22Rv1 (cell line): ENCODE data around the gene GPR139.

ENCODE experiments used
- H3K27ac ChIP-seq: fragments of 450-650 bp; 2 replicates; pipeline ENCODE4 v1.5.1; 2017
- ZFX ChIP-seq: fragments of 450-650 bp; IDR thresholded peaks from 2 replicates; pipeline ENCODE4 v1.6.1; 2017; ENCODE audit warnings: antibody characterized with exemption, borderline replicate concordance
- TF ChIP-seq, protein P1 (sequence below): fragments of 450-650 bp; IDR thresholded peaks from 2 replicates; pipeline ENCODE4 v1.5.1; 2017; ENCODE audit warnings: mild to moderate bottlenecking

GPR139 gene

DNA sequence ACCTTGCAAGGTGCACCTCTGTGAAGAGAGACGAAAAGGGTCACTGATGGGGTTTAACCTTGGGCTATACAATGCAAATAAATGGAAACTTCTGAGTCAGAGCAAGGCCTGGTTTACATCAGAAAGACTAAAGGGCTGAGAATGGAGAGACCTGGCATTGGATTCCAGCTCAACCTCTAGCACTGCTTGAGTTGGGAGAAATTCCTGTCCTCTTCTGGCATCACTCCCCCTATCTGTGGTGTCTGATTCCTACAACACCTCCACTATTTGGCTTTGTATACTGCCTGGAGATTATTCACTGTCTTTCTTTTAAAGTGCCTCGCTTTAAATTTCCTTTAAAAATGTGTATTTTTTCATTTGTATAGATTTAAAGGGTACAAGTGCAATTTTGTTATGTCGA lies 68.8 kb downstream of the GPR139 start:
- no peak overlapping the region for H3K27ac ChIP-seq
- TF ChIP-seq ZFX, result no peak
- TF ChIP-seq, protein P1, sequence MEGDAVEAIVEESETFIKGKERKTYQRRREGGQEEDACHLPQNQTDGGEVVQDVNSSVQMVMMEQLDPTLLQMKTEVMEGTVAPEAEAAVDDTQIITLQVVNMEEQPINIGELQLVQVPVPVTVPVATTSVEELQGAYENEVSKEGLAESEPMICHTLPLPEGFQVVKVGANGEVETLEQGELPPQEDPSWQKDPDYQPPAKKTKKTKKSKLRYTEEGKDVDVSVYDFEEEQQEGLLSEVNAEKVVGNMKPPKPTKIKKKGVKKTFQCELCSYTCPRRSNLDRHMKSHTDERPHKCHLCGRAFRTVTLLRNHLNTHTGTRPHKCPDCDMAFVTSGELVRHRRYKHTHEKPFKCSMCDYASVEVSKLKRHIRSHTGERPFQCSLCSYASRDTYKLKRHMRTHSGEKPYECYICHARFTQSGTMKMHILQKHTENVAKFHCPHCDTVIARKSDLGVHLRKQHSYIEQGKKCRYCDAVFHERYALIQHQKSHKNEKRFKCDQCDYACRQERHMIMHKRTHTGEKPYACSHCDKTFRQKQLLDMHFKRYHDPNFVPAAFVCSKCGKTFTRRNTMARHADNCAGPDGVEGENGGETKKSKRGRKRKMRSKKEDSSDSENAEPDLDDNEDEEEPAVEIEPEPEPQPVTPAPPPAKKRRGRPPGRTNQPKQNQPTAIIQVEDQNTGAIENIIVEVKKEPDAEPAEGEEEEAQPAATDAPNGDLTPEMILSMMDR, result peak; percentile 25

DNA sequence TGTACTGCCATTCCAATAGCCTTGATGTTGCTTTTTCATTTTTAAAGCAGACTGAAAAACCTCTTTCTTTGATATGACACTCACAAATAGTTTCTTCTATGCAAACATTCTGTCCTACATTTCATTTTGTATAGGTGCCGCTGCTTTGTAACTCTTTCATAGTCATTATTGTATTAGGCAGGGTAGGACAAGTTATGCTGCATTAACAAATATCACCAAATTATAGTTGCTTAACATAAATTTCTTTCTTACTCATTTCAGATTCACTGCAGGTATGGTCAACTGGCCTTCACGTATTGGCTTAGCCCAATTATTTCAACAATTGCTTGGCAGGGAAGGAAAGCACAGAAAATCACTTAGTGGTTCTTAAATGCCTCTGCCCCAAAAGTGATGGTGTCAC lies 70.8 kb downstream of the GPR139 start:
- TF ChIP-seq, protein P1, result no peak
- no peak for TF ChIP-seq ZFX
- H3K27ac ChIP-seq, result no peak overlapping the region

DNA sequence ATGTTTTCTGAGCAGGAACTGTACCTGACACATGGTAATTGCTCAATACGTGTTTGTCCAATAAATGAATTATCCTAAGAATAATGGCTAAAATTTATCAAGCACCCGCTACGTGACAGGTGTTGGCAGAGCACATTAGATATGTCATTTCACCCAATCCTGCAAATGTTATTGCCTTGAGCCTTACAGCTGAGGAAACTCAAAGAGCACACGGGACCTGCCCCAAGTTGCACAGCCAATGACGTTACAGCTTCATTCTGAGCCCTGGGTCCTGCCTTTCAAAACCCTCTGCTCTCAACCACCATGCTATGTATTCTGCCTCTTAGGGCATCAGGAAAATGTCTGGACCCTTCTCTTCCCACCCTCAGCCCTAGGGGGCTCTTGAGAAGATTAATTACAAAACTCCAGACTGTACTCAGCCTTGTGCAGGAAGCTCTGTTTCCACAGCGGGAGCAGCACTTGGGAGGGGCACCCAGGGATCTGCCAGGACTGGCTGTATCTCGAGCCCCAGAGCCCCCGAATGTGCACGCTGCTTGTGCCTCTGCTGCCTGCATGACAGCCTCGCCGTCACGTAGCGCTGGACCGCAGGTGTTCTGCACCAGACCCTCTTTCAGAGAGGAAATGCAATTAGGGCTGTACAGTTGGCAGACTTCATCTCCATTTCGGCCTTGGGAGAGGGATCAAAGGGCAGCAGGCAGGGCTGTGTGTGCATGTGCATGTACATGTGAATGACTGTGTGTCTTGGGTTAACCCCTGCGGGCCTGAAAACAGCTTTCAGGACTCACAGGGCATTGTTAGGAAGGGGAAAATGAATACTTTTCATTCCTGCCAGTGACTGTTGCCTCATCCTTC lies 71.6 kb downstream of the GPR139 start:
- no peak for TF ChIP-seq ZFX
- TF ChIP-seq, protein P1, result no peak
- no peak overlapping the region for H3K27ac ChIP-seq

DNA sequence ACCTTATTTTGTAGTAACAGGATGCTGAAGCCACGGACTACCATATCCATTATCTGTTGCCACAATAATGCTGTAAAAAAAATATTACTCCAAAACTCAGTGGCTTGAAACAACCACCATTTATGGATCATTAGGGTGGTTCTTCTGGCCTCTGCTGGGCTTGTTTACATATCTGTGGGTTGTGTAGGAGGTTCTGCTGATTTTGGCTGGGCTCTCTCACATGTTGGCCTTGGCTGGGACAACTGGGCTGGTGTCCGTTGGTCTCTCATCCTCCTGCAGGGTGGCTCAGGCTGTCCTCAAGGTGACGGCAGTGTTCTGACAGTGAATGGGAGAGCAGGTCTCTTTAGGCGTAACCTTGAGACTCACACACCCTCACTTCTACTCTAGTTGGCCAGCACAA lies 76.0 kb downstream of the GPR139 start:
- TF ChIP-seq ZFX, result no peak
- TF ChIP-seq, protein P1, result no peak
- no peak overlapping the region for H3K27ac ChIP-seq

DNA sequence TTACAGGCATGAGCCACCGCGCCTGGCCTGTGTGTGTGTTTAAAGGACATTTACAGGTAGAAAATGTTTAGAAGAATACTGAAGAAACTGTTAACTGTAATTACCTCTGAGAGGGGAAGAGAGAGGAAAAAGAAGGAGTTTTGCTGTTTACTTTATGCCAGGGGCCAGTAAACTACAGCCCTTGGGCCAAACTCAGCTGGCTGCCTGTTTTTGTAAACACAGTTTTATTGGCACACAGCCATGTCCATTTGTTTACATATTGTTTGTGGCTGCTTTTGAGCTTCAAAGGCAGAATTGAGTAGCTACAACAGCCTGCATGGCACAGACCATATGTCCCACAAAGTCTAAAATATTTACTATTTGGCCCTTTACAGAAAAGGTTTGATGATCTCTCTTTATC lies 76.4 kb downstream of the GPR139 start:
- no peak overlapping the region for H3K27ac ChIP-seq
- TF ChIP-seq ZFX, result no peak
- TF ChIP-seq, protein P1, result no peak

DNA sequence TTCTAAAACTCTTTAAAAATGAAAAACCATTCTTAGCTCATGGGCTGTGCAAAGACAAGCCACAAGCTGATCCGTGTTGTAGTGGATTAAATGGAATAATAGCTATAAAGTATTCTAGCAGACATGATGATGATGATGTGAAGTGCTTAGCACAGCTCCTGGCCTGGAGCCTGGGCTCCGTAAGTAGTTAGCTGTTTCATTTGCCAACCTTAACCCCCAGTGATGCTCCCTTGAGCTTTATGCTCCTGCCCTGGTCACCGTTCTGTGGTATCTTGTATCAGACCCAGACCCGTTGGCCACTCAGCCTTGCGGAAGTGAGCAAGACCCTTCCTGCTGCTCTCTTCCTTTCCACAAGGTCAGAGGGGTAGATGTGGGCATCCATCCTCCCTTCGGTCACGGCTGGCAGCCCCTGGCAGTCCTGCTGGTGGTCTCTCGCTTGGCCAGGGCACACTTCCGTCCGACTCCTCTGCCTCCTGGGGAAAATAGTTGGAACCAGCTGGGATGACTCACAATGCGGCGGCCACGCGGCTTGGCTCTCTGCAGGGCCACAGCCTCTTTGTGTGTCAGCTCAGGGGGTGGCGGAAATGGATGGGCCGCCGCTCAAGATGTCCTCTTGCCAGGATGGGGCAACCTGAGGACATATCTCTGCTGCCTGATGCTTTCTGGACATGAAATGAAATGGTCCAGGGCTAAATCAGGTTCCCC lies 79.1 kb downstream of the GPR139 start:
- TF ChIP-seq, protein P1, result no peak
- no peak for TF ChIP-seq ZFX
- H3K27ac ChIP-seq, result no peak overlapping the region

DNA sequence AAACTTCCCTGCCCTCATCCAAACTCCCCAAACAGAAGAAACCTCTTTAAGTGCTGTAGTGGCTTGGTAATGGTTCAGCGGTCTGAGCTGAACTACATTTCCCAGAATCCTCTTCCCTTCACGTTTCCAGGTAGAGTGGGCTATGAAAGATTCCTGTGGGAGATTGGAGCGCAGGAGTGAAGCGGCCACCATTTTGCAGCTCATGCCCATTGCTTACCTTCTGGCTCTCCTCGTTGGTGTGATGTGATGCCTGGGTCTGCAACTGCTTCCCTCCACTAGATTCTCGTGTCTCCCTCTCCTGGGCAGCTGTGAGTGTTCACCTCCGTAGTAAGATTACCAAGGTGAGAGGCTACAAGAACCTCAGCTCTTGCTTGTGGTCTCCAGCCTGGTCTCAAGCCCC lies 82.1 kb downstream of the GPR139 start:
- TF ChIP-seq, protein P1, result no peak
- TF ChIP-seq ZFX, result no peak
- H3K27ac ChIP-seq, result no peak overlapping the region
